Measurements from ENCODE around the gene KIFAP3. TPM values are rescaled to one million over a fixed set of nuclear protein-coding genes. Genes with fewer than 3 reads are reported as not detected.

Gene KIFAP3
- total RNA-seq, 4 donors from 2014 or later, result 25.2 to 49.2 (median 40.0) TPM

DNA sequence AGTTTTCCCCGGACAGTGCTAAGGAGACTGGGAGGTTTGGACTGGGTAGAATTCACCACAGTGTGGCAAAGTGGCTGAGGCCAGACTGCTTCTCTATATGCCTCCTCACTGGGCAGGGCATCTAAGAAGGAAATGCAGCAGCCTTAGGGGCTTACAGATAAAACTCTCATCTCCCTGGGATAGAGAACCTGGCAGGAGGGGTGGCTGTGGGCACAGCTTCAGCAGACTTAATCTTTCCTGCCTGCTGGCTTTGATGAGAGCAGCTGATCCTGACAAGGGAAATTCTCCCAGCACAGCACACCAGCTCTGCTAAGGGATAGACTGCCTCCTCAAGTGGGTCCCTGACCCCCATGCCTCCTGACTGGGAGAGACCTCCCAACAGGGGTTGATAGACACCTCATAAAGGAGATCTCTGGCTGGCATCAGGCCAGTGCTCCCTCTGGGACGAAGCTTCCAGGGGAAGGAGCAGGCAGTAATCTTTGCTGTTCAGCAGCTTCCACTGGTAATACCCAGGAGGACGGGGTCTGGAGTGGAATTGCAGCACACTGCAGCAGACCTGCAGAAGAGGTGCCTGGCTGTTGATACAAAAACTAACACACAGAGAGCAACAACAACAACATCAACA is 25.2 kb downstream of the KIFAP3 start:
- no peak overlapping the region for H3K27ac ChIP-seq
- no peaks in the 10 kb centered on the region for H3K27me3 ChIP-seq
- H3K4me3 ChIP-seq, result no peak overlapping the region
- no peak for TF ChIP-seq CTCF (IDR thresholded peaks at IDR 0.05)
- no peak for TF ChIP-seq EP300 (IDR thresholded peaks at IDR 0.05)
- no peak for TF ChIP-seq POLR2A (IDR thresholded peaks at IDR 0.05)
- no peak for DNase-seq (ENCODE audit: low spot score in 2 of 2)
- peaks cover 0 to 65% (median 0%) of the 10 kb centered on the region in 3 donors for H3K36me3 ChIP-seq
- H3K4me1 ChIP-seq, result no peaks in the 10 kb centered on the region
- H3K9me3 ChIP-seq, result peaks cover 0 to 7% (median 2%) of the 10 kb centered on the region in 4 donors
- 69 to 84% methylated on average over 3 of the region's 3 CpGs for WGBS, 2 donors

DNA sequence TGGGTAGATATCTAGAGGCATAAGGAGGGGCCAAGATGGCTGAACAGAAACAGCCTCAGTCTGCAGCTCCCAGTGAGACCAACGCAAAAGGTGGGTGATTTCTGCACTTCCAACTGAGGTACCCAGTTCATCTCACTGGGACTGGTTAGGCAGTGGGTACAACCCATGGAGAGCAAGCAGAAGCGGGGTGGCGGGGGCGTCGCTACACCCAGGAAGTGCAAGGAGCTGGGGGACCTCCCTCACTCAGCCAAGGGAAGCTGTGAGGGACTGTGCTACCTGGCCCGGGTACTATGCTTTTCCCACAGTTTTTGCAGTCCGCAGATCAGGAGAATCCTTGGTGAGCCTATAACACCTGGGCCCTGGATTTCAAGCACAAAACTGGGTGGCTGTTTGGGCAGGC is 26.0 kb downstream of the KIFAP3 start:
- H3K4me1 ChIP-seq, result no peaks in the 10 kb centered on the region
- no peak overlapping the region for H3K4me3 ChIP-seq
- WGBS, 2 donors, result 94 to 95% methylated on average over 6 to 7 of the region's 7 CpGs
- no peaks in the 10 kb centered on the region for H3K27me3 ChIP-seq
- H3K27ac ChIP-seq, result no peak overlapping the region
- DNase-seq (ENCODE audit: low spot score in 2 of 2), result no peak
- peaks cover 0 to 60% (median 0%) of the 10 kb centered on the region in 3 donors for H3K36me3 ChIP-seq
- H3K9me3 ChIP-seq, result peaks cover 0 to 4% (median 2%) of the 10 kb centered on the region in 4 donors
- TF ChIP-seq CTCF (IDR thresholded peaks at IDR 0.05), result no peak
- TF ChIP-seq POLR2A (IDR thresholded peaks at IDR 0.05), result no peak
- no peak for TF ChIP-seq EP300 (IDR thresholded peaks at IDR 0.05)

- H3K36me3 ChIP-seq, result peaks cover 0 to 61% (median 0%) of the 10 kb centered on the region in 3 donors
These were observed 30.3 kb downstream of the KIFAP3 start for GRCh38 chr1:170044187-170044586.

DNA sequence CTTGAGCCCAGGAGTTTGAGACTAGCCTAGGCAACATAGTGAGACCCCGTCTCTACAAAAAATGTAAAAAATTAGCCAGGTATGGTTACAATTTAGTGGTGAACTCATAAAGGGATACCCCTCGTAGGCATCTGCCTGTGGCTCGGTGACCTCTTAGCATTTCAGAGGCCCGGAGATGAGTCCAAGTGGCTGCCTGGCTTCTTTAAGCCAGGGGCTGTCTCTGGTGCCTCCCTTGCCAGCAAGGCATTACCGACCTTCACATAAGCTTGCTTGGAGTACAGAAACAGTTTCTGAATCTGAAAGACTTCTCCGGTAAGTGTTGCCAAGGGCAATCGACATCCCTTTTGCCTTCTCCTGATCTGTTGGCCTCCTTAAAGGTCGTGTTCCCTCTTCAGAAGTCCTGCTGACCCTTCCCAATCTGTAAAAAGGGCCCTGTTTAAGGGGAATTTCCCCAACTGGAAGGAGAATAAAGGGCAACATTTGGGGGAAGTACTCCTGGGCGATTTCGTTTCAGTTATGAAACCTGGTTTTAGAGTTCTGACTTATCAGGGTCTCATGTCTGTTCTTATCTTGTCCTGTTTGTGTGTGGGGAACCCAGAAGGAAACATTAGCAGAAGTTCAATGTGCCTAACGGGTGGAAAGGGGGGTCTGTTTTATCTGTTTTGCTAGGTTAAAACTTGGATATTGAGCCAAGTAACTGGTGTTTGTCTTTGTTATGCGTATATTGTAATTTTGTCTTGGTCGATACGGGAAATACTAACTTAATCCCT is 32.9 kb downstream of the KIFAP3 start:
- whole genome bisulfite sequencing, 2 donors, result 91 to 92% methylated on average over 14 of the region's 14 CpGs
- Histone ChIP-seq H3K9me3 (no peaks in the 10 kb centered on the region), H3K36me3 (peaks cover 0 to 64% (median 0%) of the 10 kb centered on the region in 3 donors)

More at GRCh38 chr1:170044187-170044586, 30.3 kb downstream of the KIFAP3 start:
- Histone ChIP-seq H3K4me1 (no peaks in the 10 kb centered on the region), H3K4me3 (no peak overlapping the region), H3K9me3 (no peaks in the 10 kb centered on the region), H3K27ac (no peak overlapping the region), H3K27me3 (no peaks in the 10 kb centered on the region)
- DNase-seq (ENCODE audit: low spot score in 2 of 2), result no peak
- TF ChIP-seq CTCF (IDR thresholded peaks at IDR 0.05) (no peak), EP300 (IDR thresholded peaks at IDR 0.05) (no peak), POLR2A (IDR thresholded peaks at IDR 0.05) (no peak)

More for the DNA sequence above, 32.9 kb downstream of the KIFAP3 start:
- H3K4me3 ChIP-seq, result no peak overlapping the region
- no peak for DNase-seq (ENCODE audit: low spot score in 2 of 2)
- no peaks in the 10 kb centered on the region for H3K27me3 ChIP-seq
- TF ChIP-seq CTCF (IDR thresholded peaks at IDR 0.05) (no peak), EP300 (IDR thresholded peaks at IDR 0.05) (no peak), POLR2A (IDR thresholded peaks at IDR 0.05) (no peak)
- no peak overlapping the region for H3K27ac ChIP-seq
- H3K4me1 ChIP-seq, result no peaks in the 10 kb centered on the region

All from tibial nerve (tissue), 4 donors.